ENCODE measurements around the gene WDR74.
"Not testable (repeated sequence)": the region's sequence is repeated elsewhere in the genome, so short reads cannot be mapped to it uniquely, and the experiment has no call there.

WDR74 gene

GRCh38 chr11:62832336-62833234, 6.8 kb downstream of the WDR74 start, which contains the start of gene TEX54:
Gene TEX54 (minus strand): TSS chr11:62832841.
- peak within 1 kb of the TSS; percentile 67 for H3K4me3 ChIP-seq (ENCODE audit: low read depth, low read length)
- TF ChIP-seq CTCF (IDR thresholded peaks at IDR 0.05; ENCODE audit: low read depth, low read length), result no peak
- H3K4me1 ChIP-seq, result no peaks in the 10 kb centered on the region
- no peaks in the 10 kb centered on the region for H3K27me3 ChIP-seq
- no peaks in the 10 kb centered on the region for H3K9me3 ChIP-seq
- H3K36me3 ChIP-seq, result peaks cover 21% of the 10 kb centered on the region
- peak; percentile 19 for DNase-seq

- peak within 1 kb of the TSS; percentile 67 for H3K4me3 ChIP-seq (ENCODE audit: low read depth, low read length)
- H3K9me3 ChIP-seq, result no peaks in the 10 kb centered on the region
- no peaks in the 10 kb centered on the region for H3K4me1 ChIP-seq
- peak; percentile 96 for DNase-seq
- H3K27me3 ChIP-seq, result no peaks in the 10 kb centered on the region
- TF ChIP-seq CTCF (IDR thresholded peaks at IDR 0.05; ENCODE audit: low read depth, low read length), result no peak
- peaks cover 19% of the 10 kb centered on the region for H3K36me3 ChIP-seq
Observed at GRCh38 chr11:62831520-62832335, 7.7 kb downstream of the WDR74 start, which contains the start of gene STX5. Gene STX5 (minus strand): TSS chr11:62832051. CDS start chr11:62831243, 808 bp downstream.

GRCh38 chr11:62830904-62831519, 8.4 kb downstream of the WDR74 start:
- Histone ChIP-seq H3K27me3 (no peaks in the 10 kb centered on the region), H3K4me3 (ENCODE audit: low read depth, low read length) (peak overlapping the region; percentile 67), H3K4me1 (no peaks in the 10 kb centered on the region), H3K36me3 (peaks cover 13% of the 10 kb centered on the region), H3K9me3 (no peaks in the 10 kb centered on the region)
- no peak for TF ChIP-seq CTCF (IDR thresholded peaks at IDR 0.05; ENCODE audit: low read depth, low read length)
- peak; percentile 39 for DNase-seq

GRCh38 chr11:62828130-62828529, 11.3 kb downstream of the WDR74 start:
- H3K4me3 ChIP-seq (ENCODE audit: low read depth, low read length); DNase-seq; H3K4me1 ChIP-seq; H3K9me3 ChIP-seq; H3K36me3 ChIP-seq; H3K27me3 ChIP-seq: not testable (repeated sequence)

- no peak for DNase-seq
- H3K4me1 ChIP-seq, result no peaks in the 10 kb centered on the region
- H3K4me3 ChIP-seq (ENCODE audit: low read depth, low read length), result no peak overlapping the region
- no peak for TF ChIP-seq CTCF (IDR thresholded peaks at IDR 0.05; ENCODE audit: low read depth, low read length)
- no peaks in the 10 kb centered on the region for H3K36me3 ChIP-seq
- no peaks in the 10 kb centered on the region for H3K27me3 ChIP-seq
- H3K9me3 ChIP-seq, result no peaks in the 10 kb centered on the region
Observed at GRCh38 chr11:62823677-62824076, 15.7 kb downstream of the WDR74 start.

- H3K4me1 ChIP-seq, result no peaks in the 10 kb centered on the region
- H3K9me3 ChIP-seq, result no peaks in the 10 kb centered on the region
- no peak for TF ChIP-seq CTCF (IDR thresholded peaks at IDR 0.05; ENCODE audit: low read depth, low read length)
- no peaks in the 10 kb centered on the region for H3K27me3 ChIP-seq
- no peak for DNase-seq
- no peaks in the 10 kb centered on the region for H3K36me3 ChIP-seq
- no peak overlapping the region for H3K4me3 ChIP-seq (ENCODE audit: low read depth, low read length)
Observed at GRCh38 chr11:62817129-62817528, 22.3 kb downstream of the WDR74 start.

Measured in BE2C (cell line).